Measurements from ENCODE around the gene EPAS1.

The EPAS1 gene

GRCh38 chr2:46413631-46414030 is 116.4 kb downstream of the EPAS1 start:
- no peak for DNase-seq

DNA sequence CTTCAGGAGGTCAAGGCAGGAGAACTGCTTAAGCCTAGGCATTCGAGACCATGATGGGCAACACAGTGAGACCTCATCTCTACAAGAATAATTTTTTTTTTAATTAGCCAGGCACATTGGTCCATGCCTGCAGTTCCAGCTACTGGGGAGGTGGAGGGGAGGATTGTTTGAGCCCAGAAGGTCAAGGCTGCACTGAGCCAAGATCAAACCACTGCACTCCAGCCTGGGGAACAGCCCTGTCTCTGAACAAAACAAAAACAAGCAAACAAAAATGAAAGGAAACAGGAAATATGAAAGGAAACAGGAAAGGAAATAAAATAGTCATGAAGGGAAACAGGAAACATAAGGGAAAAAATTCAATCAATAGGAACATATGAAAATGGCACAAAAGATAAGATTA is 117.5 kb downstream of the EPAS1 start:
- DNase-seq: no peak

DNA sequence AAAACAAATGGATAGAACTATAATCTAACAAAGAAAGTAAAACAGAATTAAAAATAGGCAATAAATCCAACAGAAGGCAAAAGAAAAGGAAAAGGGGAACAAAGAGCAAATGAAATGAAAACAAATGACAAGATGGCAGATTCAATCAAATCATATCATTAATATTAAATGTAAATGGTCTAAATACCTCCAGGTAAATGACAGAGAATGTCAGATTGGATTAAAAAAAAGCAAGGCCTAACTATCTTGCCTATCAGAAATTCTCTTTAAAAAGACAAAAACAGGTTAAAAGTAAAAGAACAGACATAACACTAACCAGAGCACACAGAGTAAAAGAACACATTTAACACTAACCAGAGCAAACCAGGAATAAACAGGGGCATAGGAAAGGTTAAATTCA is 119.1 kb downstream of the EPAS1 start:
- DNase-seq: no peak

DNA sequence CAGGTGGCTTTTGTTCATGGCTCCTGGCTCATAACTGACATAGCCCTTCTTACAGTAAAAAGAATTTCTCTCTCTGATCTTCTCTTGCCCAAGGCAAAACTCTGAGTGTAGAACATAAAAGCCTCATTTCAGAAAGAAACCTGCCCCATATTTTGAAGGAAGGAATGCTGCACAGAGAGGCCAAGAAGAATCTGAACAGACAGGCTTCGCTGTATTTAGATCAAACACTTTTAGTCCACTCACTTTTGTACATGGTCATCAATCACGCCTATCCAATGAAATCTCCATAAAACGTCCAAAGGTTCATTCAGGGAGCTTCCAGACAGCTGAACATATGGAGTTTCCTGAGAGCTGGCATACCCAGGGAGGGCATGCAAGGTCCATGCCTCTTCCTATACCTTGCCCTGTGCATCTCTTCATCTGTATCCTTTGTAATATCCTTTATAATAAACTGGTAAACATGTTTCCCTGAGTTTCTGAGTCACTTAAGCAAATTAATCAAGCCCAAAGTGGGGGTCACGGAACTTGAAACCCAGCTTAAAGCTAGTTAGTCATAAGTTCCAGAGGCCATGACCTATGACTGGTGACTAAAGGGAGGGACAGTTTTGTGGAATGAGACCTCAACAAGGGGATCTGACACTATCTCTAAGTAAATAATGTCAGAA is 119.7 kb downstream of the EPAS1 start:
- no peak for DNase-seq

GRCh38 chr2:46420945-46421344 is 123.7 kb downstream of the EPAS1 start:
- no peak for DNase-seq

DNA sequence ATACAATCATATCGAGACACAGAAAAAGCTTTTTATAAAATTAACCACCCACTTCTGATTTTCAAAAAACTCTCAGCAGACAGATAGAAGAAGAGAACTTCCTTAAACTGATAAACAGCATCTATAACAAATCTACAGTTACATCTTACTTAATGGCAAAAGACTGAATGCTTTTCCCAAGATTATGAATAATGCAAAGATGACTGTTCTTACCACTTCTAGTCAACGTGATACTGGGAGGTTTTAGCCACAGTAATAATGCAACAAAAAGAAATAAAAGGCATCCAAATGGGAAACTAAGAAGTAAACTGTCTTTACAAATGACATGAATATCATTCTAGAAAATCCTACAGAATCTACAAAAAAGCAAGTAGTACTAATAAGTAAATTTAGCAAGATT is 124.2 kb downstream of the EPAS1 start:
- DNase-seq: no peak

DNA sequence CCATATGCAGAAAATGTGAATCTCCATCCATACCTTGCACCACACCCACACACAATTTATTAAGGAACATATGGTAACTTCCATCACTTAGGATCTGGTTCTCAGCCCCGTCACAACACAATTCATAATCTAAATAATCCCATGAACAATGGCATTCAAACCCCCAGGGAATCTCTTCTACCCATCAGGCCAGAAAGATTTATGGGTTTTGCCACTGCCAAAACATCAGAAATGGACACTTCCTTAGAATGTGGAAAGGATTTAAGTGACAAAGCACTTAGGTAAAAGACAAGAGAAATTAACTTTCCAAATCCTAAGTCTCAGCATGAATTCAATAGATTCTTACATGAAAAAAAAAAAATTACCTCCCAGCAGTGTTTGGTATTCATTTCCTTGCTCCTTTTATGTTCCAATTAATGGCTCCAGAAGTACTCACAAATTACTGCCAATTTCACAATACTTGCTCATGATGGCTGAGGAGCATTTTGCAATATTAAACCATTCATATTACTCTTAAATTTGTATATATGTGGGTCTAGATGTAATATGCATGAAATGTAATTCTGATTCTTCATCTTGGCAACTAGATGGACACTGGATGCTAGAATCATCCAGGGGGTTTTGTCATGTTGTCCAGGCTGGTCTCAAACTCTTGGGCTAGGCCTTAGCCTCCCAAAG is 125.6 kb downstream of the EPAS1 start:
- DNase-seq: no peak

DNA sequence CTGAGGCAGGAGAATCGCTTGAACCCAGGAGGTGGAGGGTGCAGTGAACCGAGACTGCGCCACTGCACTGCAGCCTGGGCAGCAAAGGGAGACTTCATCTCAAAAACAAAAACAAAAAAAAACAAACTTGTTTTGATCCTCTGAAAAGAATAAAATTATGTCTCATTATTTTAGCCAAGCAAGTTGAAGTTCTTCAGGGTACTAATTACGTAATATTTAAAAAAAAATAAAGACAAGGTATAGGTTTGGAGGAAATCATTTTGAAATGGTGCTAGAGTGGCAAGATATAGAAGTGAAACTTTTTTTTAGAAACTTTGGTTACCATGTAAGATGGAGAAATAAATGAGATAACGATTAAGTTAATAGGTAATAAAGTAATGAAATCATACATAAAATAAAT is 127.7 kb downstream of the EPAS1 start:
- DNase-seq: no peak

DNA sequence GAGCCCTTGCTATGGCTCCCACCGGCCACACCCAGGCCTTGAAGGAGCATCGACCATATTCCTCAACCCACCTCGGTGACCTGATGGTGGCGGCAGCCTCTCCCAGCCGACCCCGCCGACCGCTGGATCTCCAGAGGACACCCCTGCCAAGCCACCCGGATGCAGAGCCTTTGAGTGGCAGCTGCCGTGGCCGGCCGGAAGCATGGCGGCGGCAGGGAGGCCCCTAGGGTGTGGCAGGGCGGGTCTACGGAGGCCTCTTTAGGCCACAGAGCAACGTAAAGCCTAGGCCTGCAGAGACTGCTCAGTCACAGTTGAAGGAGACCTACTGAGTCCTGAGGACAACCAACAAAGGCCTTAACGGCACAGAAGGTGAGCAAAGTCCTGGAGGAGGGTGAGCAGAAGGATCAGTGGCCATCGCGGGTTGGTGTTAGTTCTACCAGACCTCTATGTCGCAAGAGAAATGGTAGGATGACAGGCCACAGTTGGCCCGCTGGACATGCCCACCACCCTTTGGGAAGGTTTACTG is 131.8 kb downstream of the EPAS1 start:
- no peak for DNase-seq

GRCh38 chr2:46430413-46430812 is 133.2 kb downstream of the EPAS1 start:
- no peak for DNase-seq

DNA sequence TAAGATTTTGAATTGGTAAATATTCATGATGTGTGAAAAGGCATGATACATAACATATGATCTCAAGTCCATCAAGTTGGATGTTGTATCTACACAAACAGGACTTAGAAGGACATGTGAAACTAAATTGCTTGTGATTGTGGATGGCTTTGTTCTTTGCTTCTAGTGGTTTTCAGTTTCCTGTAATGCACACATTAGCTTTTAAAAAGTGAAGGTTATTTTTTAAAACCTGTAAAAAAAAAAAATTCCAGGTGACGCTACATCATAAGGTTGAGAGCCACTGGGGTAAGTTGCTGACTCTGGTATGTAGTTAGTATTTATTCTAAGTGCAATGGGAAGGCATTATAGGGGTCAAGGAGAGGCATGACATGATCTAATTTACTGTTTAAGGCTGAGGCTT is 133.8 kb downstream of the EPAS1 start:
- no peak for DNase-seq

DNA sequence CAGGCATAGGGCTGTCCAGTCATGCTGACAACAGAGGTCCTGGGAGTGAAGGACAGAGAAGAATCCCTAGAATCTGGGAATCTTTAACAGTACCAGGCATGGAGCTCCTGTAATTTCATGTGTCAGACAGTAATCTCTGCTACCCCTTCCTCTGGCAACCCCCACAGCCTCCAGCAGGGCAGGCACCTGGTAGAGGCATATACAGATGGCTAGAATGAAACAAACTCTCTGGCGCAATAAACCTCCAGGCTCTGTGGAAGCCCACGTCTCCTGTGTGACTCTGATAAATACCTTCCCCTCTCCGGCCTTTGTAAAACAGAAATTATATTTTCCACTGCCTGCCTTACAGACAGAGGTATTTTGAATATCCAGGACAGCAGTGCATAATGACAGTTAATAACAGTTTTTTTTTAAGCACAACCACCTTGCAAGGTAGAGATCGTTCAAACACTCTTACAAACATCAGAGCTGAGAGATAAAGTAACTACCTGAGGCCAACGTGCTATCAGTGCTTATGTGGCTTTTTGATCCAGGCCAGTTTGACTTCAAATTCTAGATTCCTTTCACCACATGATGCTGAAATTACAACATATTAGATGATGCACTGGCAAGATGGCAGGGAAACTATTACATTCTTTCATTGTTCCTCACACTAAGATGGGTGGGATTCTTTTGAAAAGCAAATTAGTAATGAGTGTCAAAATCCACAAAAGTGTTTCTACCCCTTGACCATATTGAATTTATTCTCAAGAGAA is 134.5 kb downstream of the EPAS1 start:
- DNase-seq: no peak

DNA sequence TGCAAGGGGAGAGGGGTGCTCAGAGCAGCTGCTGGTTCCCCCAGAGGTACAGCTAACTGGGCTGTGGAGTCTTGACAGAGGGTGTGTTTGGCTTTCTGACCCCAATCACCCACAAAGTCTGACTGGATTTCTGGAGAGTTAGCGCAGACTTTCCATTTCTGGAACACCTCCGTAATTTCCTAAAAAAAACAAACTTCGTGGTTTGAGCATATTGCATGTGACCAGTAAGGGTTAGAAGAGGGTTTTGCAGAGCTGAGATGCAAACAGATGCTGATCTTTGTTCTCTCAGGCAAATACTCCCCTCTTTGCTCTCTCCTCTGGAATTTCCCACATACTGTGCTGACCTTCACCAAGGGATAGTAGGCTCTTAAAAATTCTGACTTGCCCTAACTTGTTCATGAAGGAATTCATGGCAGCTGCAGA is 137.7 kb downstream of the EPAS1 start:
- no peak for DNase-seq

GRCh38 chr2:46435353-46435752 is 138.1 kb downstream of the EPAS1 start:
- no peak for DNase-seq

- DNase-seq: no peak
Measured at GRCh38 chr2:46435796-46436360, 138.7 kb downstream of the EPAS1 start.

Data from CD4-positive, alpha-beta T cell treated with Interleukin-15 for 1 hour (primary cell).